ENCODE data around the gene SFSWAP. TPM values are rescaled to one million over a fixed set of nuclear protein-coding genes. Genes with fewer than 3 reads are reported as not detected.
"Not testable (repeated sequence)": the region's sequence is repeated elsewhere in the genome, so short reads cannot be mapped to it uniquely, and the experiment has no call there.

The SFSWAP gene
- polyA plus RNA-seq, 4 donors, result 43.4 to 50.2 (median 44.9) TPM

- DNase-seq (ENCODE audit: low read depth in 4 of 4, low spot score in 3 of 4), result no peak
These were observed 23.7 kb downstream of the SFSWAP start for GRCh38 chr12:131734336-131735152.

DNA sequence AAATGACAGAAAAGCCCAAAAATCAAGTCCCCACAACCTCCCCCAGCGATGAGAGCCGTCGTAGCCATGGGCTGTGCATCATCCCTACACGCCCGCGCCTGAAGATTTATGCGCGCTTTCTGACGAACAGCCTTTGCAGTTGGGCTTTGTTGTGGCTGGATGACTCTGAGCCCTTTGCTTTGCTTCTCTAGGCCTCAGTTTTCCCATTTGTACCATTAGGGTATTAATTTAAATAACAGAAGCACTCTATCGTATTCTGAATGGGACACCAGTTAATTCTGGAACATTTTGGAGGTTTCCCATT, 24.2 kb downstream of the SFSWAP start:
- DNase-seq (ENCODE audit: low read depth in 4 of 4, low spot score in 3 of 4), result no peak

- no peak for DNase-seq (ENCODE audit: low read depth in 4 of 4, low spot score in 3 of 4)
These were observed 24.9 kb downstream of the SFSWAP start for GRCh38 chr12:131735476-131736445.

DNA sequence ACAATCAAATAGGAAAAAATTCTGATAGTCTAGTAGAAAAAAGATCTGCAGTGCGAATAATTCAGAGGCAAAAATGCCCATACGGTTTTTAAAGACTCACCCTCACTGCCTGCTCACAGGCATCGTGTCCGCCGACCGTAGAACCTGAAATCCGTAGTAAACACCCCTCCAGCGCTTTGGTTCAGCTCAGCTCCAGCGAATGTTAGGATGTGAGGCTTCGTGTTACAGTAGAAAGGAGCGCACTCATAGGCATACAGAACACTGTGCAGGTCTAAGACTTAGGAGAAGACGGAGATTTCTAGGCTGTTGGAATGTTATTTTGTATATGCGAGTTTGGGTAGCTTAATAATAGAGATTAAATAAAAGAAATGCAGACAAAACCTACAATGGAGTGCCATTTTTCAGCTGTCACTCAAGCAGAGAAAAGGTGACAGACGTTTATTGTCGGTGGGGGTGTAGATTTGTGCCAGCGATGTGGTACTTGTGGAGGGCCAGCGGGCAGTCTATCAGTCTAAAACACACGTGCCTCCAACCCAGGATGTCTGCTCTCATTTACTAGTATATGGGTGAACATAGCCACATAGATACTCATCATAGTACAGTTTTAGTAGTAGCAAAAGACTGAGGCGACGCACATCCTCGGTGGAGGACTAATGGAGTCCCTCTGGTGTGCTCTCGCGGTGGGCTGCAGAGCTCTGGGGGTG, 25.7 kb downstream of the SFSWAP start:
- no peak for DNase-seq (ENCODE audit: low read depth in 4 of 4, low spot score in 3 of 4)

DNA sequence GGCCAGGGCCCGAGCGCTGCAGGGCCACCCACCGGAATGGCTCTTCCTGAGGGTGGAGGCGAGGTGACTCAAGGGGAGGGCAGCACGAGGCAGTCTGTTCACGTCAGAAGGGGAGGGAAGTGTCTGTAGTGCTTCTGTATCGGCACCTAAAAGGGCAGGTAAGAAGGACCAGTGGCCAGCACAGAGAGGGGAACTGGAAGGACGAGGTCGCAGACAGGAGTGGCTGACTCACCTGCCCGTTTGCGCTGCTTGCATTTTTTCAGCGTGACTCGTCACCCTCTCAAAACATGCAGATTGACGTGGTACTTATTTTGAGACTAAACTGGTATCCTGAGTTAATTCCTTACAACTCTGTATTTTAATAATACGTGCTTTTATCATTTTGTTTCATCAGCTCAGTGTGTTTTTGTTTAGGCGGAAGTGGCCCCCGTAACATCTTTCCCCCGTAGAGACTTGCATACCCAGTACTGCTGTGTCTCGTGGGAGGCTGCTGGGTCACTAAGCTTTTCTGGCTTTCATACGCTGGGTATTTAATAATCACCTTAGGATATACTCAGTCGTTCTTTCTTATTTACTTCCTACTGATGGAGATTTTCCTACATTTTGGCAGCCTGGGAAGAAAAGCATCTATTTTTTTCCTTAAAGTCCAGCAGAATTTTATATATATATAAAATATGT, 26.4 kb downstream of the SFSWAP start:
- DNase-seq (ENCODE audit: low read depth in 4 of 4, low spot score in 3 of 4), result no peak

DNA sequence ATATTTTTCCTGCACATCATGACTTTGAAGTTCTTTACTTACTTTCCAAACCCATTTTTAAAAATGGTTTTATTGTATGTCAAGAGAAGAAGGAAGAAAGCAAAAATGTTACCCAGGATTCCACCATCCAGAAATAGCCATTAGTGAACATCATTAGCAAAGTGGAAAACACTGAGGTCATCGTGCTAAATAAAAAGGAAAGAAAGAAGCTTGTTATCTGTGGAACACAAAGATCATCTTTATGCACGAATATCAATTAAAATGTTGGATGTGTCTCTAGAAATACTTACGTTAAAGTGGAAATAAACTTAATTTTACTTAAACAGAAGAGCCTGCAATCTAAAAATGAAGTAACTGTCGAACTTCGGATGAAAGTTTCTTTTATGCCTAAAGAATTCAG, 27.3 kb downstream of the SFSWAP start:
- DNase-seq (ENCODE audit: low read depth in 4 of 4, low spot score in 3 of 4), result no peak

DNA sequence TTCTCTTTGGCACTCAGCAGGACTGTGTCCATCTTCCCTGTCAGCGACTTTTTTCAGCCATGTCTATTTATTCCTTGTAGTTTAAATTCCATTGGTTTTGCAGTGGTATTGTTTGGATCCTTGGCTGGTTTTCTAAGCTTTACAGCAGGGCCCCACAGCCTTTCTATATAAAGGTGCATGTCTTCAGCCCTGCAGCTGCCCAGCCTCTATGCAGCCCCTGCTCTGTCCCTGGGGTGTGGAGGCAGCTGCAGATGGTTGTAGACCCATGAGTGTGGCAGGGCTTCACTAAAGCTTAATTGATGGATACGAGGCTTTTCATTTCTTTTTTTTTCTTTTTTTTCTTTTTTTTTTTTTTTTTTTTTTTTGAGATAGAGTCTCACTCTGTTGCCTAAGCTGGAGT, 29.7 kb downstream of the SFSWAP start:
- no peak for DNase-seq (ENCODE audit: low read depth in 4 of 4, low spot score in 3 of 4)

GRCh38 chr12:131742761-131743160, 31.9 kb downstream of the SFSWAP start:
- DNase-seq (ENCODE audit: low read depth in 4 of 4, low spot score in 3 of 4), result not testable (repeated sequence)

DNA sequence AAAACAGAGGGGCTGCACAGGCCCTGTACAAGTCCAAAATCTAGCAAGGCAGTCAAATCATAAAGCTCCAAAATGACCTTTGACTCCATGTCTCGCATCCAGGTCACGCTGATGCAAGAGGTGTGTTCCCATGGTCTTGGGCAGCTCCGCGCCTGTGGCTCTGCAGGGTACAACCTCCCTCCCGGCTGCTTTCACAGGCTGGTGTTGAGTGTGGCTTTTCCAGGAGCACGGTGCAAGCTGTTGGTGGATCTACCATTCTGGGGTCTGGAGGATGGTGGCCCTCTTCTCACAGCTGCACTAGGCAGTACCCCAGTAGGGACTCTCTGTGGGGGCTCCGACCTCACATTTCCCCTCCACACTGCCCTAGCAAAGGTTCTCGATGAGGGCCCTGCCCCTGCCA, 32.5 kb downstream of the SFSWAP start:
- DNase-seq (ENCODE audit: low read depth in 4 of 4, low spot score in 3 of 4), result not testable (repeated sequence)

DNA sequence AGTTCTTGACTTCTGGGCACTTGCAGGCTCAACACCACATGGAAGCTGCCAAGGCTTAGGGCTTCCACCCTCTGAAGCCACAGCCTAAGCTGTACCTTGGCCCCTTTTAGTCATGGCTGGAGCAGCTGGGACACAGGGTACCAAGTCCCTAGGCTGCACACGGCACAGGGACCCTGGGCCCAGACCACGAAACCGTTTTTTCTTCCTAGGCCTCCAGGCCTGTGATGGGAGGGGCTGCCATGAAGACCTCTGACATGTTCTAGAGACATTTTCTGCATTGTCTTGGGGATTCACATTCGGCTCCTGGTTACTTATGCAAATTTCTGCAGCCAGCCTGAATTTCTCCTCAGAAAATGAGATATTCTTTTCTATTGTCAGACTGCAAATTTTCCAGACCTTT, 33.0 kb downstream of the SFSWAP start:
- not testable (repeated sequence) for DNase-seq (ENCODE audit: low read depth in 4 of 4, low spot score in 3 of 4)

GRCh38 chr12:131744675-131745074, 33.8 kb downstream of the SFSWAP start:
- not testable (repeated sequence) for DNase-seq (ENCODE audit: low read depth in 4 of 4, low spot score in 3 of 4)

DNA sequence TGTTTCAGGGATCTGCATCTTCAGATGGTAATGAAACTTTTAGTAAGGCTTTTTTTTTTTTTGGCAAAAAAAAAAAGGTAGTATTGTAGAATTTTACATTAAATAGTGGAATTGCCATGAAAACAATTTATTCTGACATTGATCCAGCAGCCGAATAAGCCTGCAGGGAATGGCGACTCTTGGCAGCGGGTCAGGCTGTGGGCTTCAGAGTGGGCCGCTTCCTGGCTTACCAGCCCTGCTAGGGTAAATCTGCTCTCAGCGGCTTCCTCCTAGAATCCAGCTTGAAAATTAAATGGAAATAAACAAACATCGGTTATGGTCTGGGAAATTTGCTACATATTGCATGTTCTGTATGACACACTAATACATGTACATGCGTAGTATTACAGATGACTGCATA, 34.8 kb downstream of the SFSWAP start:
- no peak for DNase-seq (ENCODE audit: low read depth in 4 of 4, low spot score in 3 of 4)

GRCh38 chr12:131747276-131748177, 36.6 kb downstream of the SFSWAP start:
- DNase-seq (ENCODE audit: low read depth in 4 of 4, low spot score in 3 of 4), result no peak

- DNase-seq (ENCODE audit: low read depth in 4 of 4, low spot score in 3 of 4), result no peak
These were observed 38.9 kb downstream of the SFSWAP start for GRCh38 chr12:131749618-131750315.

DNA sequence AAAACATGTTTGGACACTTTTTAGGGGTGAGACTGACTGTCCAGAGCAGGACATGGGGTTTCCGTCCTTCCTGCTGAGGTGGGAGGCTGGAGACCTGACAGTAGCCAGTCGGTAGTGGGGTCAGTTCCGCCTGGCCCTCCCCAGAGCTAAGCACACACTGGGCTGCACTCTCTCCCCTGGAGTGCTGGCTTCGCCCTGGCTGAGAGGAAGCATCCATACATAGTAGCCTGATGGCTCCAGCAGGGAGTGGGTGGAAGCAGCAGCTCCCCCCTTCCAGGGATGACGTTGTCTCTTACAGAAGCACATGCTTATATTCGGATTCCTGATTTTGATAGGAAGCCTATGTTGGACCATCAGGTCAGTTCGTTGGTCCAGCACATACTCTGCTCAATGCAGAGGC, 40.4 kb downstream of the SFSWAP start:
- DNase-seq (ENCODE audit: low read depth in 4 of 4, low spot score in 3 of 4), result no peak

DNA sequence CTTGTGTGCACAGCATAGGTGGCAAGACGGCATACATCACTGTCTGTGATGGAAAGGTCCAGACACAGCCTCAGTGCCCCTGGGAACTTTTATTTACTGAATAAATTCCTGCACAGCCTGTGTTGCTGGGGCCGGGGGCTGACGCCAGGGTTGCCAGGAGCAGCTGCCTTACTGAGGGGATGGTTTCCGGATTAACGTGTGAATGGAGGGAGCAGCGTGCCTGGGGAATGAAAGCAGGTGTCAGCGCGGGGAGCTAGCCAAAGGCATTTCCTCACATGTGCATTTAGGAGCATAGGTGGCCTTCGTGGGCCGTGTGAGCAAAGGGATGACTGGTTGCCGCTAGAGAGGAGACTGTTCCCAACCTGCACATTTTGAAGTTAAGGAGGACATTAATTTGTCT, 41.6 kb downstream of the SFSWAP start:
- no peak for DNase-seq (ENCODE audit: low read depth in 4 of 4, low spot score in 3 of 4)

GRCh38 chr12:131753005-131753404, 42.1 kb downstream of the SFSWAP start:
- DNase-seq (ENCODE audit: low read depth in 4 of 4, low spot score in 3 of 4), result no peak

GRCh38 chr12:131753757-131754156, 42.9 kb downstream of the SFSWAP start:
- DNase-seq (ENCODE audit: low read depth in 4 of 4, low spot score in 3 of 4), result no peak

GRCh38 chr12:131754184-131754583, 43.3 kb downstream of the SFSWAP start:
- no peak for DNase-seq (ENCODE audit: low read depth in 4 of 4, low spot score in 3 of 4)
